GM23338 (cell line): ENCODE measurements around the gene EEF1A1. TPM values are rescaled to one million over a fixed set of nuclear protein-coding genes. Genes with fewer than 3 reads are reported as not detected.

ENCODE experiments used
- CTCF ChIP-seq, 2 experiments: fragments of 200-600 bp in 1 of 2; sonication (generic) in 1 of 2; conservative IDR thresholded peaks; 2 replicates each; pipeline versions ENCODE4 v1.5.1 to v1.6.1; 2016 to 2017; ENCODE audit warnings: antibody characterized with exemption in 2 of 2, low read depth in 2 of 2, mild to moderate bottlenecking in 2 of 2, moderate library complexity in 1 of 2
- JUNB ChIP-seq: IDR thresholded peaks from one replicate; pipeline ENCODE4 v1.6.1; 2016; ENCODE audit warnings: antibody characterized with exemption; ENCODE audit not compliant: unreplicated experiment
- POLR2AphosphoS5 ChIP-seq: IDR thresholded peaks from 2 replicates; pipeline ENCODE4 v1.6.1; 2016; ENCODE audit warnings: antibody characterized with exemption, low read depth
- REST ChIP-seq: IDR thresholded peaks from one replicate; pipeline ENCODE4 v1.6.1; 2018; ENCODE audit warnings: antibody characterized with exemption; ENCODE audit not compliant: unreplicated experiment
- STAT1 ChIP-seq: IDR thresholded peaks from one replicate; pipeline ENCODE4 v1.6.1; 2016; ENCODE audit warnings: antibody characterized with exemption; ENCODE audit not compliant: unreplicated experiment
- ZNF114 ChIP-seq: fragments of 250-450 bp; sonication (Bioruptor Pico); IDR thresholded peaks from 2 replicates; pipeline ENCODE4 v1.5.0; 2020; ENCODE audit warnings: mild to moderate bottlenecking, moderate library complexity
- ZNF331 ChIP-seq: fragments of 250-450 bp; sonication (Bioruptor Pico); IDR thresholded peaks from 2 replicates; pipeline ENCODE4 v1.5.0; 2020; ENCODE audit warnings: low read depth, mild to moderate bottlenecking, moderate library complexity
- ZNF462 ChIP-seq: fragments of 250-450 bp; sonication (Bioruptor Pico); IDR thresholded peaks from 2 replicates; pipeline ENCODE4 v1.5.0; 2020; ENCODE audit warnings: mild to moderate bottlenecking, moderate library complexity
- polyA plus RNA-seq: library from polyadenylated mRNA; unstranded; fragments of >200 nt; fragmentation: Nextera tagmentation; extraction: Ambion mirVana; gene quantifications from 2 replicates; pipeline ENCODE4 v1.2.1, GENCODE V29; 2016
- total RNA-seq: library from RNA; depleted of rRNA; stranded (reverse); fragments of >200 nt; shearing (Covaris generic); gene quantifications from 2 replicates; pipeline ENCODE4 v1.2.3, GENCODE V29; 2014

Gene EEF1A1
- total and polyA plus RNA-seq, 2 experiments from 2014 or later, result 7,677 to 12,342 TPM

GRCh38 chr6:73537677-73538076, 16.8 kb upstream of the EEF1A1 start (continued):
- no peak for TF ChIP-seq ZNF462 (CRISPR knock-in tag)
- TF ChIP-seq JUNB, result no peak
- no peak for TF ChIP-seq ZNF331 (CRISPR knock-in tag)
- no peak for TF ChIP-seq CTCF (conservative IDR thresholded peaks at IDR 0.05; ENCODE audit: low read depth in 2 of 2)
- TF ChIP-seq STAT1, result no peak
- no peak for TF ChIP-seq ZNF114 (CRISPR knock-in tag)
- TF ChIP-seq POLR2AphosphoS5, result no peak
- TF ChIP-seq REST, result no peak
